ENCODE results near the gene FER.

FER gene

GRCh38 chr5:109192027-109192426 lies 444.3 kb downstream of the FER start:
- no peak for DNase-seq
- H3K9me3 ChIP-seq (ENCODE audit: severe bottlenecking), result no peaks in the 10 kb centered on the region
- H3K36me3 ChIP-seq, result peaks cover 5% of the 10 kb centered on the region
- no peak overlapping the region for H3K4me3 ChIP-seq (ENCODE audit: low read depth, low read length)
- TF ChIP-seq CTCF (IDR thresholded peaks at IDR 0.05; ENCODE audit: low read depth, low read length), result no peak
- no peaks in the 10 kb centered on the region for H3K27me3 ChIP-seq (ENCODE audit: insufficient read depth, low read depth, severe bottlenecking)
- H3K27ac ChIP-seq, result no peak overlapping the region

DNA sequence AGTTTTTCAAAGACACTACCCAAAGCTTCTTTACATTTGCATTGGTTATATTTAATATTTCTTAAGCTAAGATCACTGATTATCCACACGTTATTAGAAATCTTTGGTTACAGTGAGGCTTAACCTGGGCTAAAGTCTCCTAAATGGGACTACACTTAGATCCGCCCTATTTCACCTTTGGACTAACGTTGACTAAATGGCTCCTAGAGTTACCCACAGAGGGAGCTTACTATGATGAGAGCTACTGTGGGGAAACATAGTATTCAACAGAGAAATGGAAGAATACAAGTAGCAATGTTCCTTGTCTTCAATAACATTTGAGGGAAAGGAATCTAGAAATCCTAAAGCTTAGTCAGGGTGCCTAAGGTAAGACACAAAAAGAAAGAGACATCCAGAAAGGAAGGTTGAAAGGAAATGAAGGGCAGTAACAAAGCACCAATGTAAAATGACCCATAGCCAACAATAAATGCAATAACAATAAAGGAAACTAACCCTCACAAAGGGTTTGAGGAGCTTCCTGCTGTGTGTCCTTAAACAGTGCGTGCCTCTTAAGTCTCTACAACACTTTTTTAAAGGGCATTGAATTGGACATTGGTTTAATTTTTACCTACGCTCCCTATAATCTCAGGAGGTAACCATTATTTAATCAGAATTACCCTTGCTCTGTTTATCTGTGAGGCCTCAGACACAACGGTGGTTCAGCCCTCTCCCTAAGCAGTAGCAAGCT lies 445.0 kb downstream of the FER start:
- H3K4me3 ChIP-seq (ENCODE audit: low read depth, low read length), result no peak overlapping the region
- no peaks in the 10 kb centered on the region for H3K27me3 ChIP-seq (ENCODE audit: insufficient read depth, low read depth, severe bottlenecking)
- no peak for DNase-seq
- no peak overlapping the region for H3K27ac ChIP-seq
- peaks cover under 1% of the 10 kb centered on the region; the same call in 1 of the 2 replicates for H3K36me3 ChIP-seq
- no peaks in the 10 kb centered on the region for H3K9me3 ChIP-seq (ENCODE audit: severe bottlenecking)
- TF ChIP-seq CTCF (IDR thresholded peaks at IDR 0.05; ENCODE audit: low read depth, low read length), result no peak

DNA sequence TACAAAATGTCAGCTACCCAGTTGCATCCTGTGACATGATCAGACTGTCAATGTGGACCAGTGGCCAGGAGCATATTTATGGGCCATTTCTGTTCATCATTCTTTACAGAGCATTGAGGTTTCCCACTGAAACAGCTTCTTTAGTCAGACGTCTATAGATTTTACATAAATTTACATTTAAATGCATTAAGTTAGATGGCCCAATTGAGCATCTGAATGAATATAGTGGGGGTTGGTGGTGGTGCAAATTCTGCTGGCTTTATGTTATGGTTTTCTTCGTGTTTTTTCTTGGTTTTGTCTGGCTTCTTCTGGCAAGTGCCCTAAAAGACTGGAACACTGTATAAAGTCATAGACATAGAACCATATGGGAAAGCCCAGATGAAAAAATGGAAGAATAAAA lies 448.0 kb downstream of the FER start:
- no peak for TF ChIP-seq CTCF (IDR thresholded peaks at IDR 0.05; ENCODE audit: low read depth, low read length)
- DNase-seq, result no peak
- Histone ChIP-seq H3K4me3 (ENCODE audit: low read depth, low read length) (no peak overlapping the region), H3K27me3 (ENCODE audit: insufficient read depth, low read depth, severe bottlenecking) (no peaks in the 10 kb centered on the region), H3K9me3 (ENCODE audit: severe bottlenecking) (no peaks in the 10 kb centered on the region), H3K36me3 (no peaks in the 10 kb centered on the region), H3K27ac (no peak overlapping the region)

GRCh38 chr5:109196087-109196822 lies 448.6 kb downstream of the FER start:
- no peak for TF ChIP-seq CTCF (IDR thresholded peaks at IDR 0.05; ENCODE audit: low read depth, low read length)
- H3K9me3 ChIP-seq (ENCODE audit: severe bottlenecking), result no peaks in the 10 kb centered on the region
- DNase-seq, result no peak

DNA sequence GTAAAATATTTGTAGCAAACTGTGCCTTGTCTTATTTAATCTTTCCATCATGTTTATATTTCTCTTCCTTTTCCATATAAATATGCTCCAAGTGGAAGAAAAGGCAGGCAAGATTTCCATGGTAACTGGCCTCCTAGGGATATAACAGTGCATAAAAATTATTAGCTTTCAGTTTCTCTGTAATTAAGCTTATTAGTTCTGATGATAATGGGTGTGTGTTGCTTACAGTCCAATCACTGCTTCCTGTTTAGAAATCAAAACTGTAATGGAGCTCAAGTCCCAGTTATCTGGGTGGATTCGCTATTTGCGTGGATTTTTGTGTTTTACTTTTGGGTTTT lies 449.1 kb downstream of the FER start:
- no peak overlapping the region for H3K4me3 ChIP-seq (ENCODE audit: low read depth, low read length)
- H3K27ac ChIP-seq, result no peak overlapping the region
- no peak for TF ChIP-seq CTCF (IDR thresholded peaks at IDR 0.05; ENCODE audit: low read depth, low read length)
- H3K9me3 ChIP-seq (ENCODE audit: severe bottlenecking), result no peaks in the 10 kb centered on the region
- H3K27me3 ChIP-seq (ENCODE audit: insufficient read depth, low read depth, severe bottlenecking), result no peaks in the 10 kb centered on the region
- no peak for DNase-seq
- no peaks in the 10 kb centered on the region for H3K36me3 ChIP-seq

More at GRCh38 chr5:109196087-109196822, 448.6 kb downstream of the FER start:
- Histone ChIP-seq H3K36me3 (no peaks in the 10 kb centered on the region), H3K27ac (no peak overlapping the region), H3K27me3 (ENCODE audit: insufficient read depth, low read depth, severe bottlenecking) (no peaks in the 10 kb centered on the region), H3K4me3 (ENCODE audit: low read depth, low read length) (no peak overlapping the region)
